ENCODE results near the gene CSRP2. TPM values are rescaled to one million over a fixed set of nuclear protein-coding genes. Genes with fewer than 3 reads are reported as not detected.

CSRP2 gene
- total RNA-seq, 2 donors from 2014 or later: 4.3 to 19.7 TPM

DNA sequence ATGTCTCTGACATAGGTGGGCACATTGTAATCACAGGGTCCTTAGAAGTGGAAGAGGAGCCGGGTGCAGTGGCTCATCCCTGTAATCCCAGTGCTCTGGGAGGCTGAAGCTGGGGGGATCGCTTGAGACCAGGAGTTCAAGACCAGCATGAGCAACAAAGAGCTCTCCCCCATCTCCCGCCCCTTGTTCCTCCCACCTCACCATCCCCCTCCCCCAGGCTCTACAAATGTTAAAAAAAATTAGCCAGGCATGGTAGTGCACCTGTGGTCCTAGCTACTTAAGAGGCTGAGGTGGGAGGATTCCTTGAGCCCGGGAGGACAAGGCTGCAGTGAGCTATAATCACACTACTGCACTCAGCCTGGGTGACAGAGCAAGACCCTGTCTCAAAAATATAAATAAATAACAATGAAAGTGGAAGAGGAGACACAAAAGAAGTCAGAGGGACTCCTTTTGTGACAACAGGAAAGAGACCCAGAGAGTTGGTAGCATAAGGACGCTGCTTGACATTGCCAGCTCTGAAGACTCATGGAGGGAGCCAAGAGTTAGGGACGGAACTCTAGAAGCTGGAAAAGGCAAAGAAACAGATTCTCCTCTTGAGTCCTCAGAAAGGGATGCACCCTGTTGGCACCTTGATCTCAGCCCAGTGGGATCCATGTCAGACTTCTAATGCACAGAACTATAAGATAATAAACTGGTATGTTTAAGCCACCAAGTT, 29.6 kb upstream of the CSRP2 start:
- intact Hi-C loops (cut with DNase I): no loop called here
- H3K27me3 ChIP-seq: no peaks in the 10 kb centered on the region
- H3K4me3 ChIP-seq: no peak overlapping the region
- TF ChIP-seq, protein P1, sequence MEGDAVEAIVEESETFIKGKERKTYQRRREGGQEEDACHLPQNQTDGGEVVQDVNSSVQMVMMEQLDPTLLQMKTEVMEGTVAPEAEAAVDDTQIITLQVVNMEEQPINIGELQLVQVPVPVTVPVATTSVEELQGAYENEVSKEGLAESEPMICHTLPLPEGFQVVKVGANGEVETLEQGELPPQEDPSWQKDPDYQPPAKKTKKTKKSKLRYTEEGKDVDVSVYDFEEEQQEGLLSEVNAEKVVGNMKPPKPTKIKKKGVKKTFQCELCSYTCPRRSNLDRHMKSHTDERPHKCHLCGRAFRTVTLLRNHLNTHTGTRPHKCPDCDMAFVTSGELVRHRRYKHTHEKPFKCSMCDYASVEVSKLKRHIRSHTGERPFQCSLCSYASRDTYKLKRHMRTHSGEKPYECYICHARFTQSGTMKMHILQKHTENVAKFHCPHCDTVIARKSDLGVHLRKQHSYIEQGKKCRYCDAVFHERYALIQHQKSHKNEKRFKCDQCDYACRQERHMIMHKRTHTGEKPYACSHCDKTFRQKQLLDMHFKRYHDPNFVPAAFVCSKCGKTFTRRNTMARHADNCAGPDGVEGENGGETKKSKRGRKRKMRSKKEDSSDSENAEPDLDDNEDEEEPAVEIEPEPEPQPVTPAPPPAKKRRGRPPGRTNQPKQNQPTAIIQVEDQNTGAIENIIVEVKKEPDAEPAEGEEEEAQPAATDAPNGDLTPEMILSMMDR (IDR thresholded peaks at IDR 0.05): no peak
- TF ChIP-seq POLR2A (IDR thresholded peaks at IDR 0.05): no peak
- ATAC-seq (no peak), DNase-seq (no peak)
- no peaks in the 10 kb centered on the region for H3K36me3 ChIP-seq (replicated peaks in 1 of 2; ENCODE audit: insufficient read depth in 1 of 2, low read depth in 2 of 2)
- no peaks in the 10 kb centered on the region for H3K9me3 ChIP-seq
- H3K27ac ChIP-seq: no peak overlapping the region
- WGBS, 2 donors: 63 to 75% methylated on average over 5 to 6 of the region's 6 CpGs
- no peaks in the 10 kb centered on the region for H3K4me1 ChIP-seq

DNA sequence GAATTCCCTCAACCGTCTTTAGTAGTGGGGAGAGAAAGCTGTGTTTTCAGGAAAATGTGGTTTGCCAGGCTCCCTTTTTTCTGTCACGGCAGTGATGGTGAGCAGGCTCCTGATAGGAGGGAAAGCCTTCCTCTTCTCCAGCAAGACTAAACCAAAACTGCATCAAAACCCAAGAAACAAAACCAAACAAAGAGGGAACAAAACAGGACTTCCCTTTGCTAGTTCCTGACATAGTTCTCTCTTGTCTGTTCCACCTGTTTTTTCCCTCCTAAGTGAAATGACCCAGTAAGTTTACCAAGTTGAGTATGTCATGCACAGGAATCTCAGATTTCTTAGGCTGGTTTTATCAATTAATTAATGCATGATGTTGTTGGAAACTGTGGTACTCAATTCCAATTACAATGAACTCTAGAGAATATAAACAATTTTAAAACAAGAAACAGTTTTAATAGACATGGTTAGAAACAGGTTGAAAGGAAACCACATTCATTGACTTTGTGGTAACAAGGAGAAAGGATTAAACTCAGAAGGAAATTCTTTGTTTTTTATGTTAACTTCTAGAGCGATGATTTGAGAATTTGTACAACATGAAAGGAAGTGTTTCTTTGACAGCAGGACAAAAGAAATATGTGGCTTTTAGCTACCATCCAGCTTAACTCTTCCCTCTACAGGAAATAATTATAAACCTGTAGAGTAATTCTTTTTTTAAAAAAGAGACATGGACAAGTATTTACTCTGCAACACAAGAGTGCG, 23.0 kb upstream of the CSRP2 start:
- intact Hi-C loops (cut with DNase I): no loop called here
- 60 to 73% methylated on average over 4 of the region's 4 CpGs for WGBS, 2 donors
- no peak for ATAC-seq

DNA sequence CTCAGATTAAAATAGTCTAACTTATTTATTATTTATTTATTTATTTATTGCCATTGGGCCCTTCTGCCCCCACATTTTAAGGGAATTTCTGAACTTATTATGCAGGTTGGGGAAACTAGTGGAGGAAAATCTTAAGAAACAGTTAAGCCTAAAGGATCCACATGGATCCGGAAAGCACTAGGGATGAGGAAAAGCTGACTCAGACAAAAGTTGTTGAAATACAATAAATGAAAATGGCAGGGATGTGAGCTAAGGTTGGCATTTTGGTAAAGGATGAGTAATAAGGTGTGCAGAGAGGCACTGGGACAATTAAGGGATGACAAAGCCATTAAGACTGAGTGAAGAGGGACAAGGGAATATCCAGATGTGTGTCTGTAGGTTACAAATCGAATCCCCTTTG, 20.7 kb upstream of the CSRP2 start:
- no peaks in the 10 kb centered on the region for H3K36me3 ChIP-seq (replicated peaks in 1 of 2; ENCODE audit: insufficient read depth in 1 of 2, low read depth in 2 of 2)
- H3K27ac ChIP-seq: no peak overlapping the region
- no peaks in the 10 kb centered on the region for H3K4me1 ChIP-seq
- intact Hi-C loops (cut with DNase I): no loop called here
- no peak for DNase-seq
- H3K27me3 ChIP-seq: no peaks in the 10 kb centered on the region
- no peak for ATAC-seq
- H3K9me3 ChIP-seq: no peaks in the 10 kb centered on the region
- TF ChIP-seq POLR2A (IDR thresholded peaks at IDR 0.05): no peak
- TF ChIP-seq, protein P1 (IDR thresholded peaks at IDR 0.05): no peak
- no peak overlapping the region for H3K4me3 ChIP-seq
- whole genome bisulfite sequencing, 2 donors: 87 to 90% methylated on average over 2 of the region's 2 CpGs

More for the DNA sequence above, 23.0 kb upstream of the CSRP2 start:
- H3K27me3 ChIP-seq: no peaks in the 10 kb centered on the region
- no peak for TF ChIP-seq POLR2A (IDR thresholded peaks at IDR 0.05)
- TF ChIP-seq, protein P1 (IDR thresholded peaks at IDR 0.05): no peak
- H3K27ac ChIP-seq: no peak overlapping the region
- no peaks in the 10 kb centered on the region for H3K9me3 ChIP-seq
- no peaks in the 10 kb centered on the region for H3K4me1 ChIP-seq
- no peaks in the 10 kb centered on the region for H3K36me3 ChIP-seq (replicated peaks in 1 of 2; ENCODE audit: insufficient read depth in 1 of 2, low read depth in 2 of 2)
- DNase-seq: no peak
- no peak overlapping the region for H3K4me3 ChIP-seq

DNA sequence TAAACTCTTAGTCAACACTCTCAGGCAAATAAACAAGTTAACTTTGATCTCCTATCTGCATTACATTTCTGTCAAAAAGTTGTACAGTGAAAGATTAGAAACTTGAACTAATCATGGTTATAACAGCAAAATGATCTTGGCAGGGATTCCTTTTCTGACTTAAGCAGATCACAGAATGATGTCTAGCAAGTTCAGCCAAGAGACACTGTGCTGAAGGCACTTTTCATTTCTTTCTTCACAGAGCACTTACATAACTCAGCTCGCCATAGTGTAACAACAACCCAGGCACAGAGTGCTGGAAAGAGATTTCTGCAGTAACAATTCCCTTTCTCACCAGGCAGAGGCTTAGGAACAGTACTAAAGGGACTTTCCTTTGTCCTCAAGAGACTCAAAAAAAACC, 19.6 kb upstream of the CSRP2 start:
- H3K4me1 ChIP-seq: no peaks in the 10 kb centered on the region
- intact Hi-C loops (cut with DNase I): no loop called here
- H3K27me3 ChIP-seq: no peaks in the 10 kb centered on the region
- 55 to 93% methylated on average over 1 of the region's 1 CpG for WGBS, 2 donors
- TF ChIP-seq POLR2A (IDR thresholded peaks at IDR 0.05): no peak
- TF ChIP-seq, protein P1 (IDR thresholded peaks at IDR 0.05): no peak
- H3K27ac ChIP-seq: no peak overlapping the region
- H3K36me3 ChIP-seq (replicated peaks in 1 of 2; ENCODE audit: insufficient read depth in 1 of 2, low read depth in 2 of 2): no peaks in the 10 kb centered on the region
- DNase-seq: no peak
- H3K9me3 ChIP-seq: no peaks in the 10 kb centered on the region
- no peak overlapping the region for H3K4me3 ChIP-seq
- ATAC-seq: no peak

Data from body of pancreas (tissue), 4 donors.